ENCODE results near the gene SCN5A. TPM values are rescaled to one million over a fixed set of nuclear protein-coding genes. Genes with fewer than 3 reads are reported as not detected.

SCN5A gene
- polyA plus RNA-seq, 1 donor (not counting 4 experiments of a cell fraction or from before 2014, with no cell fraction given): 0.26 TPM

DNA sequence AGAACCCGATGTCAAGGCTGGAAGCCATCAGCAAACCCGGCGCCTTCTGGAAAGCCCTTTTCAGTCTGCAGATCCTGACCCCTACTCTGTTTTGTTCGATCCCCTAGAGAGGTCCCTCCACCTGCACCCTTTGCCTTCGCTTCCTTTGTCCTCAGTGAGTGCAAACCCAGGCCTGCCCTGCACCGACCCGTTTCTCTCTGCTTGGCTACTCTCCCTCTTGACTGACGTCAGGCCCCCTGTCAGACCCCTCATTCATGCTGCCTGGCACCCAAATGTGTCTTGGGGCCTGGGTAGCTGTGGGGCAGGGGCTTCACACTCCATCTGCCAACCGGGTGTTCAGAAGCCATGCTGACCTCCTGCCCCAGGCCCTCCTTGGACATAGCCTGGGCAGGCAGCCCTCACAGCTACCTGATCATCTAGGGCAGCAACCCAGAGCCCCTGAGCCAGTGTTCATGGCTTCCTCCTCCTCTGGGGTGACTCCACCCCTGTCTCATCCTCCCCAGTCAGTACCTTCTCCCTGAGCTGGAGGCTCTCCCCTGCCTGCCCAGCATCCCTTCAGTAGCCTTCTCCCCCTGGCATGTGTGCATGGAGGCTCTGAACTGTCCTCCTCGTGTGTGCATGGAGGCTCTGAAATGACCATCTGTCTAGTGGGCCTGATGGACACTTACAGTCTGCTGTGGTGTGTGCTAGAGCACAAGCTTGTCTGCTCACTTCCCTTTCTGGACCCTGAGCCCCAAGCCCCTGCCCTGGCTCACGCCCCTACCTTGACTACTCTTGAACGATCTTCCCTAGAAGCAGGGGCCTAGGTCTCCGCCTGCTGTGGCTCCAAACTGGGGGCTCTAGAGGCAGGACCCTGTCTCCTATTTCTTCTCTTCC is 83.9 kb downstream of the SCN5A start:
- Histone ChIP-seq H3K79me2 (ENCODE audit: control insufficient read depth, insufficient read depth, low read length) (no peaks in the 10 kb centered on the region), H3K36me3 (ENCODE audit: control insufficient read depth in 2 of 2, extremely low read depth in 1 of 2, insufficient read depth in 2 of 2, low read length in 2 of 2) (no peaks in the 10 kb centered on the region), H3K4me2 (ENCODE audit: control insufficient read depth, extremely low read depth, insufficient read depth, low read depth, low read length) (no peak overlapping the region), H2AFZ (ENCODE audit: control insufficient read depth, low read length) (no peak overlapping the region), H3K27me3 (ENCODE audit: control insufficient read depth, extremely low read depth, insufficient read depth, low read length) (no peaks in the 10 kb centered on the region), H4K20me1 (ENCODE audit: control insufficient read depth, extremely low read depth, insufficient read depth, low read length) (no peaks in the 10 kb centered on the region), H3K9ac (ENCODE audit: control insufficient read depth, extremely low read depth, insufficient read depth, low read length) (no peak overlapping the region), H3K9me3 (ENCODE audit: control insufficient read depth, low read depth, low read length) (no peaks in the 10 kb centered on the region), H3K4me1 (ENCODE audit: control insufficient read depth, extremely low read depth, insufficient read depth, low read length) (no peaks in the 10 kb centered on the region), H3K27ac (ENCODE audit: control insufficient read depth, insufficient read depth, low read length) (no peak overlapping the region), H3K9me1 (ENCODE audit: control insufficient read depth, extremely low read depth, insufficient read depth, low read length) (no peaks in the 10 kb centered on the region), H3K4me3 (ENCODE audit: control insufficient read depth in 2 of 3, extremely low read depth in 1 of 3, insufficient read depth in 2 of 3, low read depth in 1 of 3, low read length in 3 of 3) (no peak overlapping the region)
- TF ChIP-seq CTCF (optimal IDR thresholded peaks at IDR 0.05 in 1 of 3, IDR thresholded peaks at IDR 0.05 in 1 of 3, conservative IDR thresholded peaks at IDR 0.05 in 1 of 3; ENCODE audit: extremely low read depth in 1 of 3, insufficient read depth in 2 of 3, low read length in 3 of 3) (no peak), EZH2 (IDR thresholded peaks at IDR 0.05; ENCODE audit: low read length) (no peak)
- FAIRE-seq (no peak), DNase-seq (ENCODE audit: low read depth, low spot score) (no peak)
- dilution Hi-C loops (cut with MboI; ENCODE audit: extremely low pct_ligation_motif_present, low sequenced_read_pairs): no loop called here

GRCh38 chr3:38564631-38565338 is 84.7 kb downstream of the SCN5A start:
- H3K4me1 ChIP-seq (ENCODE audit: control insufficient read depth, extremely low read depth, insufficient read depth, low read length): no peaks in the 10 kb centered on the region
- H3K9me1 ChIP-seq (ENCODE audit: control insufficient read depth, extremely low read depth, insufficient read depth, low read length): no peaks in the 10 kb centered on the region
- no peaks in the 10 kb centered on the region for H3K27me3 ChIP-seq (ENCODE audit: control insufficient read depth, extremely low read depth, insufficient read depth, low read length)
- DNase-seq (ENCODE audit: low read depth, low spot score): no peak
- no peak overlapping the region for H3K4me3 ChIP-seq (ENCODE audit: control insufficient read depth in 2 of 3, extremely low read depth in 1 of 3, insufficient read depth in 2 of 3, low read depth in 1 of 3, low read length in 3 of 3)
- H3K9ac ChIP-seq (ENCODE audit: control insufficient read depth, extremely low read depth, insufficient read depth, low read length): no peak overlapping the region
- FAIRE-seq: no peak
- no peaks in the 10 kb centered on the region for H4K20me1 ChIP-seq (ENCODE audit: control insufficient read depth, extremely low read depth, insufficient read depth, low read length)
- dilution Hi-C loops (cut with MboI; ENCODE audit: extremely low pct_ligation_motif_present, low sequenced_read_pairs): no loop called here
- H3K4me2 ChIP-seq (ENCODE audit: control insufficient read depth, extremely low read depth, insufficient read depth, low read depth, low read length): no peak overlapping the region
- H3K27ac ChIP-seq (ENCODE audit: control insufficient read depth, insufficient read depth, low read length): no peak overlapping the region
- no peak overlapping the region for H2AFZ ChIP-seq (ENCODE audit: control insufficient read depth, low read length)
- TF ChIP-seq CTCF (optimal IDR thresholded peaks at IDR 0.05 in 1 of 3, IDR thresholded peaks at IDR 0.05 in 1 of 3, conservative IDR thresholded peaks at IDR 0.05 in 1 of 3; ENCODE audit: extremely low read depth in 1 of 3, insufficient read depth in 2 of 3, low read length in 3 of 3): no peak
- no peak for TF ChIP-seq EZH2 (IDR thresholded peaks at IDR 0.05; ENCODE audit: low read length)
- no peaks in the 10 kb centered on the region for H3K79me2 ChIP-seq (ENCODE audit: control insufficient read depth, insufficient read depth, low read length)
- no peaks in the 10 kb centered on the region for H3K36me3 ChIP-seq (ENCODE audit: control insufficient read depth in 2 of 2, extremely low read depth in 1 of 2, insufficient read depth in 2 of 2, low read length in 2 of 2)
- H3K9me3 ChIP-seq (ENCODE audit: control insufficient read depth, low read depth, low read length): no peaks in the 10 kb centered on the region
